GM23338 (cell line): ENCODE results near the gene XPR1. TPM values are rescaled to one million over a fixed set of nuclear protein-coding genes. Genes with fewer than 3 reads are reported as not detected.

ENCODE experiments used
- ATAC-seq: fragments of 200-7000 bp; cut with Tn5 transposase; 3 replicates; pipeline ENCODE4 v1.9.1; 2020
- DNase-seq: peaks from one replicate; pipeline ENCODE4 v3.0.0-alpha.2; 2015; ENCODE audit warnings: low spot score
- H2AFZ ChIP-seq: fragments of 200-600 bp; sonication (generic); 2 replicates; pipeline ENCODE4 v1.8.0; 2016; ENCODE audit warnings: antibody characterized with exemption, mild to moderate bottlenecking, moderate library complexity
- H3F3A ChIP-seq: fragments of 200-600 bp; sonication (generic); replicated peaks from 2 replicates; pipeline ENCODE4 v1.8.0; 2017; ENCODE audit warnings: antibody characterized with exemption, mixed run types, low read depth
- H3K27ac ChIP-seq: fragments of 200-600 bp; sonication (generic); 2 replicates; pipeline ENCODE4 v1.6.1; 2016; ENCODE audit warnings: low read depth
- H3K27me3 ChIP-seq: fragments of 200-600 bp; sonication (generic); 2 replicates; pipeline ENCODE4 v1.8.0; 2016; ENCODE audit warnings: mild to moderate bottlenecking, mixed run types, moderate library complexity; ENCODE audit not compliant: insufficient read depth
- H3K36me3 ChIP-seq: fragments of 200-600 bp; sonication (generic); 2 replicates; pipeline ENCODE4 v1.8.0; 2016; ENCODE audit warnings: mild to moderate bottlenecking; ENCODE audit not compliant: insufficient read depth
- H3K4me1 ChIP-seq: fragments of 200-600 bp; sonication (generic); 2 replicates; pipeline ENCODE4 v1.8.0; 2016; ENCODE audit warnings: mild to moderate bottlenecking, moderate library complexity; ENCODE audit not compliant: insufficient read depth
- H3K4me2 ChIP-seq: fragments of 200-600 bp; sonication (generic); 2 replicates; pipeline ENCODE4 v1.7.1; 2017; ENCODE audit warnings: mixed run types
- H3K4me3 ChIP-seq: fragments of 200-600 bp; sonication (generic); 2 replicates; pipeline ENCODE4 v1.6.1; 2016; ENCODE audit warnings: mixed run types
- H3K79me2 ChIP-seq: fragments of 200-600 bp; sonication (generic); replicated peaks from 2 replicates; pipeline ENCODE4 v1.8.0; 2017; ENCODE audit warnings: mild to moderate bottlenecking; ENCODE audit not compliant: insufficient read depth
- H3K9me2 ChIP-seq: fragments of 200-600 bp; sonication (generic); 2 replicates; pipeline ENCODE4 v1.8.0; 2017; ENCODE audit not compliant: insufficient read depth
- H4K20me1 ChIP-seq: fragments of 200-600 bp; sonication (generic); replicated peaks from 2 replicates; pipeline ENCODE4 v1.8.0; 2017; ENCODE audit warnings: mild to moderate bottlenecking; ENCODE audit not compliant: insufficient read depth
- H3K27ac Mint-ChIP-seq: 2 replicates; pipeline ENCODE4 v1.8.0; 2020; ENCODE audit warnings: inconsistent platforms, mild to moderate bottlenecking, moderate library complexity, mixed read lengths
- H3K27me3 Mint-ChIP-seq: 3 replicates; pipeline ENCODE4 v1.8.0; 2022; ENCODE audit warnings: low read depth, mild to moderate bottlenecking, moderate library complexity, mixed read lengths, inconsistent platforms; ENCODE audit not compliant: insufficient read depth, poor library complexity
- H3K36me3 Mint-ChIP-seq: 3 replicates; pipeline ENCODE4 v1.8.0; 2021; ENCODE audit warnings: low read depth, mild to moderate bottlenecking, inconsistent platforms, moderate library complexity, mixed read lengths
- H3K4me1 Mint-ChIP-seq: 3 replicates; pipeline ENCODE4 v1.8.0; 2020; ENCODE audit warnings: mild to moderate bottlenecking, inconsistent platforms, mixed read lengths
- H3K4me3 Mint-ChIP-seq: 3 replicates; pipeline ENCODE4 v1.8.0; 2021; ENCODE audit warnings: moderate library complexity, mild to moderate bottlenecking, inconsistent platforms, mixed read lengths
- H3K9me3 Mint-ChIP-seq: 3 replicates; pipeline ENCODE4 v1.8.0; 2020; ENCODE audit warnings: moderate library complexity, mild to moderate bottlenecking, inconsistent platforms, mixed read lengths
- EZH2 ChIP-seq: fragments of 200-600 bp; sonication (generic); IDR thresholded peaks from one replicate; pipeline ENCODE4 v1.8.0; 2017; ENCODE audit warnings: antibody characterized with exemption, mild to moderate bottlenecking, low read depth; ENCODE audit not compliant: unreplicated experiment
- ZNF114 ChIP-seq: fragments of 250-450 bp; sonication (Bioruptor Pico); IDR thresholded peaks from 2 replicates; pipeline ENCODE4 v1.5.0; 2020; ENCODE audit warnings: mild to moderate bottlenecking, moderate library complexity
- ZNF331 ChIP-seq: fragments of 250-450 bp; sonication (Bioruptor Pico); IDR thresholded peaks from 2 replicates; pipeline ENCODE4 v1.5.0; 2020; ENCODE audit warnings: low read depth, mild to moderate bottlenecking, moderate library complexity
- polyA plus RNA-seq: library from polyadenylated mRNA; unstranded; fragments of >200 nt; fragmentation: Nextera tagmentation; extraction: Ambion mirVana; gene quantifications from 2 replicates; pipeline ENCODE4 v1.2.1, GENCODE V29; 2016
- total RNA-seq: library from RNA; depleted of rRNA; stranded (reverse); fragments of >200 nt; shearing (Covaris generic); gene quantifications from 2 replicates; pipeline ENCODE4 v1.2.3, GENCODE V29; 2014
- TF ChIP-seq, protein P1 (sequence below): IDR thresholded peaks from 2 replicates; pipeline ENCODE4 v1.6.1; 2016; ENCODE audit warnings: antibody characterized with exemption
- TF ChIP-seq, protein P2 (sequence below), 2 experiments: fragments of 200-600 bp in 1 of 2; sonication (generic) in 1 of 2; conservative IDR thresholded peaks; 2 replicates each; pipeline versions ENCODE4 v1.5.1 to v1.6.1; 2016 to 2017; ENCODE audit warnings: antibody characterized with exemption in 2 of 2, low read depth in 2 of 2, mild to moderate bottlenecking in 2 of 2, moderate library complexity in 1 of 2
- TF ChIP-seq, protein P3 (sequence below): IDR thresholded peaks from one replicate; pipeline ENCODE4 v1.6.1; 2018; ENCODE audit warnings: antibody characterized with exemption; ENCODE audit not compliant: unreplicated experiment

Gene XPR1
- total and polyA plus RNA-seq, 2 experiments from 2014 or later, result 9.3 to 38.1 TPM

DNA sequence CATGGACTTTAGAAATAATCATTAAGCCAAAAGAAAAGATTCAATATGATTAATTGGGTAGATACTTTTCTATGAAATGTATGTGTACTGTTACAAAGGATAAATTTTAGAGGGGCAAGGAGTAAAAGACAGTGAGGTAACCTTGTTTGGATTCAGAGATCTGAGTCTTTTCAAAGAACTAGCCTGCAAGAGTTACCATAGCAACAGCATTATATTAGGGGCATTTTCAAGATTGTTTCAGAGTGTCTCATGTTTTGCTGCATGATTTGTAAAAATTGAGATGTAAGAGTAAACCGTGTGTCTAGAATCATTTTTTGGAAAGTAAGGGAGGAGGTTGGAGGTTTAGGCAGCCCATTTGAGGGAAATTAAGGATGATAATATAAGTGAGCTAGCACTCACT is 210.2 kb downstream of the XPR1 start:
- Histone ChIP-seq H3K4me1 (peaks cover 7% of the 10 kb centered on the region), H3K27ac (no peak overlapping the region), H3K4me2 (no peak overlapping the region), H2AFZ (no peak overlapping the region), H3K27me3 (no peaks in the 10 kb centered on the region), H4K20me1 (no peaks in the 10 kb centered on the region), H3K79me2 (no peaks in the 10 kb centered on the region), H3K9me2 (no peaks in the 10 kb centered on the region), H3K36me3 (no peaks in the 10 kb centered on the region), H3K4me3 (no peak overlapping the region), H3F3A (no peaks in the 10 kb centered on the region)
- DNase-seq, result peak; percentile 41
- ATAC-seq, result no peak
- H3K9me3 Mint-ChIP-seq, result peaks cover 5% of the 10 kb centered on the region; the same call in 2 of the 3 replicates
- no peak overlapping the region for H3K4me3 Mint-ChIP-seq
- H3K27ac Mint-ChIP-seq, result peak overlapping the region; percentile 45
- peaks cover 2% of the 10 kb centered on the region for H3K27me3 Mint-ChIP-seq
- peaks cover 5% of the 10 kb centered on the region for H3K36me3 Mint-ChIP-seq
- H3K4me1 Mint-ChIP-seq, result peaks cover 14% of the 10 kb centered on the region
- no peak for TF ChIP-seq ZNF114 (CRISPR knock-in tag)
- TF ChIP-seq, protein P1, sequence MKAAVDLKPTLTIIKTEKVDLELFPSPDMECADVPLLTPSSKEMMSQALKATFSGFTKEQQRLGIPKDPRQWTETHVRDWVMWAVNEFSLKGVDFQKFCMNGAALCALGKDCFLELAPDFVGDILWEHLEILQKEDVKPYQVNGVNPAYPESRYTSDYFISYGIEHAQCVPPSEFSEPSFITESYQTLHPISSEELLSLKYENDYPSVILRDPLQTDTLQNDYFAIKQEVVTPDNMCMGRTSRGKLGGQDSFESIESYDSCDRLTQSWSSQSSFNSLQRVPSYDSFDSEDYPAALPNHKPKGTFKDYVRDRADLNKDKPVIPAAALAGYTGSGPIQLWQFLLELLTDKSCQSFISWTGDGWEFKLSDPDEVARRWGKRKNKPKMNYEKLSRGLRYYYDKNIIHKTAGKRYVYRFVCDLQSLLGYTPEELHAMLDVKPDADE, result no peak

DNA sequence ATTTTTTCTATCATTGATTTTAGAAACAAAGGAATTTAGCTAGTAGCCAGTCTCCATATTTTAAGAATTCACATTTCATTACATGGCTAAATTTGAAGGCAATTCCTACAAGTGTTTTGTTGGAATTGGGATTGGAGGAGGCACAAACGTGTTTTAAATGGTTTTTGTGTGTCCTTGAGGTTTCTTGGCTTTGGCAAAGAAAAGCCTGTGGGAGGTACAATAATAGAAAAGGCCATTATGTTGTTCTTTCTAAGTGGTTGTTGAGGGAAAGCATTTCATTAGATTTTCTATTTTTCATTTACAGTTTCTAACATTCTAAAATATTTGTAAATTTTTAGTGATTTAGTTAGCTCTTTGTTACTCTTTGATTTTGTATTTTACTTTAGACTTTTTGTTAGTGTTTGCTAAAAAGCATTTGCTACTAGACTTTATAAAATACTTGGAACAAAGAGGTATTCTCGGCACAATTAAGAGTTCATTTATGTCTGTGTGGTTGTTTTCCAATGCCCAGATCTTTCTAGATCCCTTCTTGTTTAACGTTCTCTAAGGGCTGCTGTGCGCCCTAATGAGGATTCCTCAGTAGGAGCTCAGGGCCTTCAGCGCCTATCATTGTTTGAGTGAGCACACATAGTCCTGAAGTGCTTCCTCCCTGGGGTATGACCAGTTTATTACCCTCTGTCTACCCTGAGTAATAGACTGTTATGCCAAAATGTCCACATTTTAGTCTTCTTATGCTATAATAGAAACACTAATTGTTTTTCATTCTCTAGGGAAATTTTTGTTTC is 210.9 kb downstream of the XPR1 start:
- no peak overlapping the region for H3K4me3 Mint-ChIP-seq
- ATAC-seq, result peak; percentile 81
- H3K27me3 Mint-ChIP-seq, result peaks cover 2% of the 10 kb centered on the region

More for the DNA sequence above, 210.9 kb downstream of the XPR1 start:
- TF ChIP-seq, protein P2, sequence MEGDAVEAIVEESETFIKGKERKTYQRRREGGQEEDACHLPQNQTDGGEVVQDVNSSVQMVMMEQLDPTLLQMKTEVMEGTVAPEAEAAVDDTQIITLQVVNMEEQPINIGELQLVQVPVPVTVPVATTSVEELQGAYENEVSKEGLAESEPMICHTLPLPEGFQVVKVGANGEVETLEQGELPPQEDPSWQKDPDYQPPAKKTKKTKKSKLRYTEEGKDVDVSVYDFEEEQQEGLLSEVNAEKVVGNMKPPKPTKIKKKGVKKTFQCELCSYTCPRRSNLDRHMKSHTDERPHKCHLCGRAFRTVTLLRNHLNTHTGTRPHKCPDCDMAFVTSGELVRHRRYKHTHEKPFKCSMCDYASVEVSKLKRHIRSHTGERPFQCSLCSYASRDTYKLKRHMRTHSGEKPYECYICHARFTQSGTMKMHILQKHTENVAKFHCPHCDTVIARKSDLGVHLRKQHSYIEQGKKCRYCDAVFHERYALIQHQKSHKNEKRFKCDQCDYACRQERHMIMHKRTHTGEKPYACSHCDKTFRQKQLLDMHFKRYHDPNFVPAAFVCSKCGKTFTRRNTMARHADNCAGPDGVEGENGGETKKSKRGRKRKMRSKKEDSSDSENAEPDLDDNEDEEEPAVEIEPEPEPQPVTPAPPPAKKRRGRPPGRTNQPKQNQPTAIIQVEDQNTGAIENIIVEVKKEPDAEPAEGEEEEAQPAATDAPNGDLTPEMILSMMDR (conservative IDR thresholded peaks at IDR 0.05; ENCODE audit: low read depth in 2 of 2), result no peak
- no peak for TF ChIP-seq ZNF114 (CRISPR knock-in tag)
- TF ChIP-seq EZH2, result no peak
- no peak for TF ChIP-seq ZNF331 (CRISPR knock-in tag)
- TF ChIP-seq, protein P3, sequence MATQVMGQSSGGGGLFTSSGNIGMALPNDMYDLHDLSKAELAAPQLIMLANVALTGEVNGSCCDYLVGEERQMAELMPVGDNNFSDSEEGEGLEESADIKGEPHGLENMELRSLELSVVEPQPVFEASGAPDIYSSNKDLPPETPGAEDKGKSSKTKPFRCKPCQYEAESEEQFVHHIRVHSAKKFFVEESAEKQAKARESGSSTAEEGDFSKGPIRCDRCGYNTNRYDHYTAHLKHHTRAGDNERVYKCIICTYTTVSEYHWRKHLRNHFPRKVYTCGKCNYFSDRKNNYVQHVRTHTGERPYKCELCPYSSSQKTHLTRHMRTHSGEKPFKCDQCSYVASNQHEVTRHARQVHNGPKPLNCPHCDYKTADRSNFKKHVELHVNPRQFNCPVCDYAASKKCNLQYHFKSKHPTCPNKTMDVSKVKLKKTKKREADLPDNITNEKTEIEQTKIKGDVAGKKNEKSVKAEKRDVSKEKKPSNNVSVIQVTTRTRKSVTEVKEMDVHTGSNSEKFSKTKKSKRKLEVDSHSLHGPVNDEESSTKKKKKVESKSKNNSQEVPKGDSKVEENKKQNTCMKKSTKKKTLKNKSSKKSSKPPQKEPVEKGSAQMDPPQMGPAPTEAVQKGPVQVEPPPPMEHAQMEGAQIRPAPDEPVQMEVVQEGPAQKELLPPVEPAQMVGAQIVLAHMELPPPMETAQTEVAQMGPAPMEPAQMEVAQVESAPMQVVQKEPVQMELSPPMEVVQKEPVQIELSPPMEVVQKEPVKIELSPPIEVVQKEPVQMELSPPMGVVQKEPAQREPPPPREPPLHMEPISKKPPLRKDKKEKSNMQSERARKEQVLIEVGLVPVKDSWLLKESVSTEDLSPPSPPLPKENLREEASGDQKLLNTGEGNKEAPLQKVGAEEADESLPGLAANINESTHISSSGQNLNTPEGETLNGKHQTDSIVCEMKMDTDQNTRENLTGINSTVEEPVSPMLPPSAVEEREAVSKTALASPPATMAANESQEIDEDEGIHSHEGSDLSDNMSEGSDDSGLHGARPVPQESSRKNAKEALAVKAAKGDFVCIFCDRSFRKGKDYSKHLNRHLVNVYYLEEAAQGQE, result no peak
- Histone ChIP-seq H3K27me3 (no peaks in the 10 kb centered on the region), H4K20me1 (no peaks in the 10 kb centered on the region), H2AFZ (no peak overlapping the region), H3K4me2 (no peak overlapping the region), H3K79me2 (no peaks in the 10 kb centered on the region), H3K4me1 (peaks cover under 1% of the 10 kb centered on the region; the same call in 1 of the 2 replicates), H3K4me3 (no peak overlapping the region), H3F3A (no peaks in the 10 kb centered on the region), H3K9me2 (no peaks in the 10 kb centered on the region), H3K27ac (no peak overlapping the region), H3K36me3 (no peaks in the 10 kb centered on the region)
- peaks cover 5% of the 10 kb centered on the region for H3K36me3 Mint-ChIP-seq
- peaks cover 8% of the 10 kb centered on the region for H3K4me1 Mint-ChIP-seq
- peak overlapping the region; percentile 13; the same call in 1 of the 2 replicates for H3K27ac Mint-ChIP-seq
- H3K9me3 Mint-ChIP-seq, result peaks cover 5% of the 10 kb centered on the region; the same call in 2 of the 3 replicates
- no peak for DNase-seq
